Upper lobe of left lung (tissue), 4 donors: ENCODE data around the gene RHBDD2.

Source experiments
- CTCF ChIP-seq, 6 experiments: fragments of 450-650 bp in 4 of 6; fragments of 200-600 bp in 2 of 6; sonication (generic) in 2 of 6; IDR thresholded peaks; one replicate each; pipeline ENCODE4 v1.5.1; 2016 to 2019; ENCODE audit warnings: antibody characterized with exemption in 6 of 6
- POLR2A ChIP-seq, 4 donors: fragments of 450-650 bp; IDR thresholded peaks; one replicate each; pipeline ENCODE4 v1.5.1; 2016 to 2017; ENCODE audit warnings: antibody characterized with exemption in 4 of 4, mild to moderate bottlenecking in 2 of 4
- POLR2AphosphoS5 ChIP-seq, 2 donors: sonication (generic); formaldehyde crosslinking; IDR thresholded peaks; one replicate each; pipeline ENCODE4 v1.5.1; 2017; ENCODE audit warnings: antibody characterized with exemption in 2 of 2

- TF ChIP-seq POLR2A (IDR thresholded peaks at IDR 0.05), result no peak
- TF ChIP-seq CTCF (IDR thresholded peaks at IDR 0.05), result no peak
- TF ChIP-seq POLR2AphosphoS5 (IDR thresholded peaks at IDR 0.05), result no peak
Measured at GRCh38 chr7:75881436-75882095, 2.7 kb downstream of the RHBDD2 start.
